ENCODE results near the gene HLA-DRA.

Gene HLA-DRA

GRCh38 chr6:32439602-32440214 is at the start of gene HLA-DRA:
TSS of gene HLA-DRA (plus strand) at chr6:32439887. CDS start at chr6:32439951, 64 bp downstream.
- peak; percentile 76 to 82 for ATAC-seq

- ATAC-seq, result no peak
These were observed 48.2 kb upstream of the HLA-DRA start for GRCh38 chr6:32391505-32391904.

GRCh38 chr6:32393665-32394420 is 45.8 kb upstream of the HLA-DRA start:
- ATAC-seq, result no peak

GRCh38 chr6:32396028-32396427 is 43.7 kb upstream of the HLA-DRA start:
- ATAC-seq, result no peak

GRCh38 chr6:32397252-32397920 is 42.3 kb upstream of the HLA-DRA start:
- ATAC-seq, result peak; percentile 35 to 45

GRCh38 chr6:32401284-32401963 is 38.3 kb upstream of the HLA-DRA start:
- ATAC-seq, result no peak

- ATAC-seq, result no peak
These were observed 36.9 kb upstream of the HLA-DRA start for GRCh38 chr6:32402812-32403211.

- ATAC-seq, result no peak
These were observed 34.0 kb upstream of the HLA-DRA start for GRCh38 chr6:32405656-32406055.

- no peak for ATAC-seq
These were observed 33.5 kb upstream of the HLA-DRA start for GRCh38 chr6:32406197-32406596.

- no peak for ATAC-seq
These were observed 32.8 kb upstream of the HLA-DRA start, which contains the start of gene BTNL2 for GRCh38 chr6:32406857-32407256. TSS of gene BTNL2 (minus strand) at chr6:32407181. CDS start at chr6:32407123, 58 bp downstream.

- no peak for ATAC-seq
These were observed 28.8 kb upstream of the HLA-DRA start for GRCh38 chr6:32410906-32411305.

GRCh38 chr6:32411566-32412327 is 27.9 kb upstream of the HLA-DRA start:
- ATAC-seq, result no peak

GRCh38 chr6:32413427-32414047 is 26.1 kb upstream of the HLA-DRA start:
- peak; percentile 86 to 93 for ATAC-seq

GRCh38 chr6:32415521-32416019 is 24.1 kb upstream of the HLA-DRA start:
- peak; percentile 45 to 52 for ATAC-seq

- no peak for ATAC-seq
These were observed 23.7 kb upstream of the HLA-DRA start for GRCh38 chr6:32416036-32416435.

GRCh38 chr6:32424589-32425300 is 14.9 kb upstream of the HLA-DRA start:
- no peak for ATAC-seq

GRCh38 chr6:32426338-32426737 is 13.3 kb upstream of the HLA-DRA start:
- ATAC-seq, result no peak

- ATAC-seq, result no peak
These were observed 12.5 kb upstream of the HLA-DRA start for GRCh38 chr6:32427218-32427617.

GRCh38 chr6:32427934-32428474 is 11.7 kb upstream of the HLA-DRA start:
- no peak for ATAC-seq

GRCh38 chr6:32430179-32430578 is 9.5 kb upstream of the HLA-DRA start:
- ATAC-seq, result no peak

GRCh38 chr6:32431142-32431541 is 8.5 kb upstream of the HLA-DRA start:
- no peak for ATAC-seq

Measured in activated CD4-positive, CD25-positive, alpha-beta regulatory T cell treated with anti-CD3 and anti-CD28 coated beads, Interleukin-2, amount 50 U/mL, for 24 hours (primary cell).